HG03460 (cell line): ENCODE measurements around the gene PPP4R1.

Experiments
- ATAC-seq: cut with Tn5 transposase; IDR thresholded peaks from one replicate; pipeline ENCODE4 v1.9.1; 2021; ENCODE audit not compliant: unreplicated experiment

The PPP4R1 gene

GRCh38 chr18:9519399-9519798 lies 95.0 kb downstream of the PPP4R1 start:
- ATAC-seq: no peak

- no peak for ATAC-seq
Measured at GRCh38 chr18:9517869-9518268, 96.5 kb downstream of the PPP4R1 start.

GRCh38 chr18:9516437-9517064 lies 97.8 kb downstream of the PPP4R1 start:
- no peak for ATAC-seq

GRCh38 chr18:9513971-9514512 lies 100.3 kb downstream of the PPP4R1 start:
- ATAC-seq: no peak

- ATAC-seq: no peak
Measured at GRCh38 chr18:9508446-9509025, 105.8 kb downstream of the PPP4R1 start.

- ATAC-seq: no peak
Measured at GRCh38 chr18:9507565-9508088, 106.7 kb downstream of the PPP4R1 start.

GRCh38 chr18:9506046-9506792 lies 108.1 kb downstream of the PPP4R1 start:
- no peak for ATAC-seq
